B cell (primary cell): ENCODE measurements around the gene MED15. TPM values are rescaled to one million over a fixed set of nuclear protein-coding genes. Genes with fewer than 3 reads are reported as not detected.

Experiments used
- ATAC-seq: fragments of 200-7000 bp; cut with Tn5 transposase; one replicate; pipeline ENCODE4 v1.10.0; 2021; ENCODE audit warnings: low read depth, mild to moderate bottlenecking, moderate number of reproducible peaks, moderate library complexity
- CTCF ChIA-PET: fragments of 350-600 bp; sonication (Branson Sonifier 250); formaldehyde crosslinking; loops from one replicate; lab custom pipeline; 2021; ENCODE audit warnings: antibody characterized with exemption, inconsistent platforms; lab: Charles Lee
- POLR2A ChIA-PET: fragments of 350-600 bp; sonication (Branson Sonifier 250); formaldehyde crosslinking; loops from one replicate; lab custom pipeline; 2021; ENCODE audit warnings: antibody characterized with exemption; lab: Charles Lee
- DNase-seq: peaks from one replicate; pipeline ENCODE4 v3.0.0; 2013
- H2AFZ ChIP-seq: 2 replicates; pipeline ENCODE4 v1.6.1; 2012; ENCODE audit warnings: mild to moderate bottlenecking, low read depth, low read length; ENCODE audit not compliant: insufficient read depth, poor library complexity, severe bottlenecking
- H3K27ac ChIP-seq, 2 donors: 1 replicate in 1 of 2; 2 replicates in 1 of 2; pipeline ENCODE4 v1.5.1; 2012 to 2013; ENCODE audit warnings: low read length in 2 of 2, mild to moderate bottlenecking in 2 of 2, moderate library complexity in 1 of 2
- H3K27me3 ChIP-seq, 4 experiments: fragments of 200-600 bp in 1 of 4; sonication (generic) in 1 of 4; replicated peaks in 1 of 4; 1 replicate in 2 of 4; 2 replicates in 2 of 4; pipeline versions ENCODE4 v1.6.1 to v1.7.0; 2013 to 2016; ENCODE audit warnings: low read length in 3 of 4, mild to moderate bottlenecking in 2 of 4, mixed read lengths in 1 of 4, moderate library complexity in 1 of 4; ENCODE audit not compliant: insufficient read depth in 4 of 4, control insufficient read depth in 3 of 4; ENCODE audit errors: control extremely low read depth in 1 of 4
- H3K36me3 ChIP-seq, 2 experiments: replicated peaks in 1 of 2; 1 replicate in 1 of 2; 2 replicates in 1 of 2; pipeline versions ENCODE4 v1.6.1 to v1.7.1; 2013; ENCODE audit warnings: low read length in 1 of 2; ENCODE audit not compliant: insufficient read depth in 2 of 2, control insufficient read depth in 1 of 2; ENCODE audit errors: control extremely low read depth in 1 of 2, extremely low read depth in 1 of 2
- H3K4me1 ChIP-seq, 2 donors: fragments of 200-600 bp in 1 of 2; sonication (generic) in 1 of 2; 1 replicate in 1 of 2; 2 replicates in 1 of 2; pipeline versions ENCODE4 v1.5.1 to v1.6.1; 2013 to 2017; ENCODE audit warnings: low read length in 2 of 2; ENCODE audit not compliant: control insufficient read depth in 2 of 2, insufficient read depth in 2 of 2
- H3K4me2 ChIP-seq: replicated peaks from 2 replicates; pipeline ENCODE3; 2012; ENCODE audit warnings: mild to moderate bottlenecking, low read depth, low read length; ENCODE audit not compliant: poor library complexity, severe bottlenecking
- H3K4me3 ChIP-seq, 5 experiments: fragments of 200-600 bp in 1 of 5; sonication (generic) in 1 of 5; 1 replicate in 3 of 5; 2 replicates in 2 of 5; pipeline versions ENCODE4 v1.5.1 to v1.7.0; 2011 to 2016; ENCODE audit warnings: low read length in 4 of 5, mild to moderate bottlenecking in 4 of 5, low read depth in 2 of 5, control low read depth in 1 of 5, moderate library complexity in 1 of 5; ENCODE audit not compliant: insufficient read depth in 1 of 5; ENCODE audit errors: control extremely low read depth in 1 of 5, extremely low read depth in 1 of 5
- H3K79me2 ChIP-seq: fragments of 200-600 bp; sonication (generic); one replicate; pipeline ENCODE4 v1.6.0; 2016; ENCODE audit warnings: low read length; ENCODE audit not compliant: control insufficient read depth, insufficient read depth
- H3K9ac ChIP-seq: fragments of 200-600 bp; sonication (generic); 2 replicates; pipeline ENCODE4 v1.6.1; 2017; ENCODE audit warnings: mild to moderate bottlenecking, low read length, moderate library complexity
- H3K9me3 ChIP-seq, 3 donors: one replicate each; pipeline versions ENCODE4 v1.6.1 to v1.7.1; 2013; ENCODE audit warnings: low read length in 2 of 3; ENCODE audit not compliant: control insufficient read depth in 2 of 3, insufficient read depth in 1 of 3; ENCODE audit errors: control extremely low read depth in 1 of 3
- H4K20me1 ChIP-seq: 2 replicates; pipeline ENCODE4 v1.6.0; 2012; ENCODE audit warnings: mild to moderate bottlenecking, low read length; ENCODE audit not compliant: insufficient read depth, control insufficient read depth, poor library complexity, severe bottlenecking
- H3K27ac Mint-ChIP-seq: one replicate; pipeline ENCODE4 v1.8.0; 2021; ENCODE audit warnings: mixed read lengths
- H3K27me3 Mint-ChIP-seq: one replicate; pipeline ENCODE4 v1.8.0; 2021; ENCODE audit warnings: mixed read lengths
- H3K4me1 Mint-ChIP-seq: one replicate; pipeline ENCODE4 v1.8.0; 2021; ENCODE audit warnings: mixed read lengths
- H3K4me3 Mint-ChIP-seq: one replicate; pipeline ENCODE4 v1.8.0; 2021; ENCODE audit warnings: mixed read lengths
- H3K9me3 Mint-ChIP-seq: one replicate; pipeline ENCODE4 v1.8.0; 2022; ENCODE audit warnings: mixed read lengths; ENCODE audit not compliant: insufficient read depth
- CTCF ChIP-seq: fragments of 200-600 bp; IDR thresholded peaks from one replicate; pipeline ENCODE4 v1.8.0; 2022; ENCODE audit warnings: antibody characterized with exemption, mild to moderate bottlenecking
- EZH2 ChIP-seq: IDR thresholded peaks from 2 replicates; pipeline ENCODE4 v1.6.1; 2012; ENCODE audit warnings: borderline replicate concordance, low read depth, mild to moderate bottlenecking, moderate library complexity, low read length; ENCODE audit not compliant: insufficient read depth, poor library complexity, severe bottlenecking
- WGBS: methylation state at CpG from one replicate; pipeline ENCODE4 v1.1.5; 2013; ENCODE audit warnings: missing lambda C conversion rate; ENCODE audit not compliant: insufficient coverage; 5-methylcytosine and 5-hydroxymethylcytosine counted together
- intact Hi-C: fragments of 100-400 bp; cut with micrococcal nuclease; formaldehyde crosslinking; loops from one replicate; pipeline ENCODE4 v1.10.0; 2022
- polyA plus RNA-seq: library from polyadenylated mRNA; depleted of rRNA; stranded (reverse); fragments of >200 nt; gene quantifications from 2 replicates; pipeline ENCODE4 v1.2.3, GENCODE V29; 2012
- total RNA-seq, 2 donors: library from RNA; stranded (reverse); fragments of 120-200 nt in 1 of 2; gene quantifications; 1 replicate in 1 of 2; 2 replicates in 1 of 2; pipeline versions ENCODE4 v1.2.3 to v1.2.4, GENCODE V29; 2013 to 2022

The MED15 gene
- total and polyA plus RNA-seq, 2 donors (not counting 1 experiment from before 2014, with no cell fraction given), result 109 to 134 TPM

GRCh38 chr22:20524004-20524481 lies 16.6 kb downstream of the MED15 start:
- H3K9me3 ChIP-seq, result no peaks in the 10 kb centered on the region
- Mint-ChIP-seq H3K4me1 (peaks cover 30% of the 10 kb centered on the region), H3K27ac (no peak overlapping the region), H3K4me3 (no peak overlapping the region), H3K9me3 (no peaks in the 10 kb centered on the region), H3K27me3 (no peaks in the 10 kb centered on the region)
- H2AFZ ChIP-seq, result no peak overlapping the region
- WGBS, result 0% methylated on average over 1 of the region's 1 CpG
- H3K4me2 ChIP-seq, result no peak overlapping the region
- H3K4me3 ChIP-seq, result no peak overlapping the region
- H4K20me1 ChIP-seq, result peaks cover 95% of the 10 kb centered on the region
- DNase-seq (no peak), ATAC-seq (no peak)
- H3K79me2 ChIP-seq, result peaks cover 99% of the 10 kb centered on the region
- peaks cover 5 to 51% of the 10 kb centered on the region in 2 experiments for H3K36me3 ChIP-seq
- intact Hi-C loops, result no loop called here
- H3K9ac ChIP-seq, result no peak overlapping the region
- H3K4me1 ChIP-seq, result peaks cover 3 to 20% of the 10 kb centered on the region in 2 donors
- H3K27ac ChIP-seq, result no peak overlapping the region
- TF ChIP-seq EZH2, result no peak
- CTCF ChIA-PET, result interaction anchor here (1.6 to 1.9 kb wide), 2 partner anchors 40 to 68 kb away, joined by 4 to 5 read pairs; no protein-coding TSS in a partner anchor
- POLR2A ChIA-PET, result no interaction called here
- H3K27me3 ChIP-seq, result no peaks in the 10 kb centered on the region

DNA sequence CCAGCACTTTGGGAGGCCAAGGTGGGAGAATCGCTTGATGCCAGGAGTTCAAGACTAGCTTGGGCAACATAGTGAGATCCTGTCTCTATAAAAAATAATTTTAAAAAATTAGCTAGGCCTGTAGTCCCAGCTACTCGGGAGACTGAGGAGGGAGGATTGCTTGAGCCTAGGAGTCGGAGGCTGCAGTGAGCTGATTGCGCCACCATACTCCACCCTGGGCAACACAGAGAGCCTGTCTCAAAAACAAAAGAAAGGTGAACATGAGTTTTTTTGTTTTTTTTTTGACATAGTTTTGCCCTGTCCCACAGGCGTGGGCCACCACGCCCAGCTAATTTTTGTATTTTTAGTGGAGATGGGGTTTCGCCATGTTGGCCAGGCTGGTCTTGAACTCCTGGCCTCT lies 17.6 kb downstream of the MED15 start:
- ChIA-PET POLR2A (interaction anchor here (0.7 kb wide), 1 partner anchor 15 kb away, joined by 7 read pairs; no protein-coding TSS in a partner anchor), CTCF (interaction anchor here (1.9 kb wide), 1 partner anchor 69 kb away, joined by 5 read pairs; no protein-coding TSS in a partner anchor)
- intact Hi-C loops, result no loop called here
- H3K4me1 ChIP-seq, result peaks cover 3 to 20% of the 10 kb centered on the region in 2 donors
- TF ChIP-seq CTCF (no peak), EZH2 (no peak)
- H4K20me1 ChIP-seq, result peaks cover 95% of the 10 kb centered on the region
- 93% methylated on average over 2 of the region's 7 CpGs for WGBS
- no peak overlapping the region for H3K27ac ChIP-seq
- H3K79me2 ChIP-seq, result peaks cover 99% of the 10 kb centered on the region
- H3K9ac ChIP-seq, result no peak overlapping the region
- H3K36me3 ChIP-seq, result peaks cover 5 to 44% of the 10 kb centered on the region in 2 experiments
- no peak overlapping the region for H3K4me3 Mint-ChIP-seq
- H3K27me3 ChIP-seq, result no peaks in the 10 kb centered on the region
- H3K4me3 ChIP-seq, result no peak overlapping the region
- H3K4me2 ChIP-seq, result no peak overlapping the region
- H3K9me3 Mint-ChIP-seq, result no peaks in the 10 kb centered on the region
- no peak overlapping the region for H3K27ac Mint-ChIP-seq
- ATAC-seq (no peak), DNase-seq (no peak)
- H3K9me3 ChIP-seq, result no peaks in the 10 kb centered on the region
- peaks cover 29% of the 10 kb centered on the region for H3K4me1 Mint-ChIP-seq
- no peak overlapping the region for H2AFZ ChIP-seq
- no peaks in the 10 kb centered on the region for H3K27me3 Mint-ChIP-seq
